Choroid plexus epithelial cell (primary cell): ENCODE measurements around the gene OR13J1.

Source experiments
- DNase-seq: peaks from one replicate; pipeline ENCODE4 v3.0.0-alpha.2; 2010; ENCODE audit warnings: low read depth
- H3K4me3 ChIP-seq: 2 replicates; pipeline ENCODE4 v1.5.1; 2011; ENCODE audit warnings: low read depth, mild to moderate bottlenecking, control low read depth, low read length, moderate library complexity
- TF ChIP-seq, protein P1 (sequence below): conservative IDR thresholded peaks from 2 replicates; pipeline ENCODE4 v1.5.1; 2011; ENCODE audit warnings: low read depth, mild to moderate bottlenecking, control low read depth, inconsistent platforms, low read length, moderate library complexity

Gene OR13J1

DNA sequence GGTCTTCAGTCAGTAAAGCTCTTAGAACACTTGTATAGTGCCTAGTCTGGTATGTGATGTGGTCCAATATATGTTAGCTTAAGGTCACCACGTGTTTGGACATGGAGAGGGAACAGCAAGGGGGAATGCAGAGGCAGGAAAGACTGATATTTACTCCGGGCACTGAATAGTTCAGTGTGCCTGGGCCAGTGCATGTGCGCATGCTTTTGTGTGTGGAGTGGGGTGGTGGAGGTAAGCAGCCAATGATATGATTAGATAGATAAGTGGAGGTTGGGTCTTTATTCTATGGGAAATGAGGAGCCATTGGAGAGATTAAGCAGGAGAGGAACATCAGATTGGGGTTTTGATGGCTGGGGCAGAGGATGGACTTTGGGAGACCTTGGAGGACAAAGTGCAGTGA lies 14.0 kb downstream of the OR13J1 start:
- TF ChIP-seq, protein P1, sequence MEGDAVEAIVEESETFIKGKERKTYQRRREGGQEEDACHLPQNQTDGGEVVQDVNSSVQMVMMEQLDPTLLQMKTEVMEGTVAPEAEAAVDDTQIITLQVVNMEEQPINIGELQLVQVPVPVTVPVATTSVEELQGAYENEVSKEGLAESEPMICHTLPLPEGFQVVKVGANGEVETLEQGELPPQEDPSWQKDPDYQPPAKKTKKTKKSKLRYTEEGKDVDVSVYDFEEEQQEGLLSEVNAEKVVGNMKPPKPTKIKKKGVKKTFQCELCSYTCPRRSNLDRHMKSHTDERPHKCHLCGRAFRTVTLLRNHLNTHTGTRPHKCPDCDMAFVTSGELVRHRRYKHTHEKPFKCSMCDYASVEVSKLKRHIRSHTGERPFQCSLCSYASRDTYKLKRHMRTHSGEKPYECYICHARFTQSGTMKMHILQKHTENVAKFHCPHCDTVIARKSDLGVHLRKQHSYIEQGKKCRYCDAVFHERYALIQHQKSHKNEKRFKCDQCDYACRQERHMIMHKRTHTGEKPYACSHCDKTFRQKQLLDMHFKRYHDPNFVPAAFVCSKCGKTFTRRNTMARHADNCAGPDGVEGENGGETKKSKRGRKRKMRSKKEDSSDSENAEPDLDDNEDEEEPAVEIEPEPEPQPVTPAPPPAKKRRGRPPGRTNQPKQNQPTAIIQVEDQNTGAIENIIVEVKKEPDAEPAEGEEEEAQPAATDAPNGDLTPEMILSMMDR: no peak
- H3K4me3 ChIP-seq: no peak overlapping the region
- no peak for DNase-seq

DNA sequence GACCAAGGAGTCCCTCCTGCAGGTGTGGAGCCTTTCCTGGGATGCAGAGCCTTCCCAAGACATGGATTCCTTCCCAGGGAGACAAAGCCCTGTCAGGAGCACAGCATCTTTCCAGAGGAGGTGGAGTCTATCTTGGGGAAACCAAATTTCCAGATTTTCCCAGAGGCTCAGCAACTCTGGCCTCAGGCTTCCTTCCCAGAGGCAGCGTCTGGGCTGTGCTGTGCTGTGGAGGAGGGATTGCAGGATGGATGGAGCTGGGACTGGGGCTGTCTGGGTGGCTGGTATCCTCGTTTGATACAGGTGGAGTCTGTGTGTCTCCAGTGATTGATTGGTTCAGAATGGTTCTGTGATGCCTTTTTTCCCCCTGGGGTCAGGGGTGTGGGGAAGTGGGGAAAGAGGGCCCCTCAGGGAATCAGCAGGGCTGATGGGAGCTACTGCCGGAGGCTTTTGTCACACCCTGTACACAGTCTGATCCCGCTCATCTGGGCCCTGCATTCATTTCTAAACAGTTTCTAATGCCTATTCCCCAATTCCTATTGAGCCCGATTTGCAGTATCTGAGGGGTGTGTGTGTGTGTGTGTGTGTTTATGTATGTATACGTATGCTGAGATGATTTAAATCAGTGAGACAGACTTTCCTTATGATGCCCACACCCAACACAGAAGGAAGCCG lies 16.0 kb downstream of the OR13J1 start:
- H3K4me3 ChIP-seq: no peak overlapping the region
- no peak for DNase-seq
- TF ChIP-seq, protein P1: no peak

DNA sequence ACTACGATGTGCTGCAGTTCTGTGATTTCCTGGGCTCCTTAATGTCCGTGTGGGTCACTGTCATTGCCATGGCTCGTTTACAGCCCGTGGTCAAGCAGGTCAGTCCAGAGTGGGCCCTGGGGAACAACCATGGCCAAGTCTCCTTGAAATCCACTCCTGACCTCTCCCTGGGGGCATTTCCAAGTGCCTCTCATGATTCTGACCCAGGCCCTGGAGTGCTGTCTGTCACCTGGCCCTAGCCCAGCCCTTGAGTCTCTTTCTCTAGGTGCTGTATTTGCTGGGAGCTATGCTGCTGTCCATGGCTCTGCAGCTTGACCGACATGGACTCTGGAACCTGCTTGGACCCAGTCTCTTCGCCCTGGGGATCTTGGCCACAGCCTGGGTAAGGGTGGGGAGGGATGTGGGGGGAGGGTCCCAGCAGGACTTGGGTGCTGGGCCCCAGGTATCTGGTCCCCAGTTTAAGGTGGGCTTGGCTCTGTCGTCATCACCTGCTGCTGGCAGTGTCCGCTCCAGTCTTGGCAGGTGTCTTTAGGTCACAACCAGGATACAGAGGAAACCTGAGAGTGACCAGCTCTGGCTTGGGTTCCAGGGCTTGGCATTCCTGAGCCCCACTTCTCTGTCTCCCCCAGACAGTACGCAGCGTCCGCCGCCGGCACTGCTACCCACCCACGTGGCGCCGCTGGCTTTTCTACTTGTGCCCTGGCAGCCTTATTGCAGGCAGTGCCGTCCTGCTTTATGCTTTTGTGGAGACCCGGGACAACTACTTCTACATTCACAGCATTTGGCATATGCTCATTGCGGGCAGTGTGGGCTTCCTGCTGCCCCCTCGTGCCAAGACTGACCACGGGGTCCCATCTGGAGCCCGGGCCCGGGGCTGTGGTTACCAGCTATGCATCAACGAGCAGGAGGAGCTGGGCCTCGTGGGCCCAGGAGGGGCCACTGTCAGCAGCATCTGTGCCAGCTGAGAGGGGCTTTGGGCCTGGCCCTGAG lies 17.0 kb downstream of the OR13J1 start:
- no peak for DNase-seq
- TF ChIP-seq, protein P1: no peak
- H3K4me3 ChIP-seq: no peak overlapping the region

DNA sequence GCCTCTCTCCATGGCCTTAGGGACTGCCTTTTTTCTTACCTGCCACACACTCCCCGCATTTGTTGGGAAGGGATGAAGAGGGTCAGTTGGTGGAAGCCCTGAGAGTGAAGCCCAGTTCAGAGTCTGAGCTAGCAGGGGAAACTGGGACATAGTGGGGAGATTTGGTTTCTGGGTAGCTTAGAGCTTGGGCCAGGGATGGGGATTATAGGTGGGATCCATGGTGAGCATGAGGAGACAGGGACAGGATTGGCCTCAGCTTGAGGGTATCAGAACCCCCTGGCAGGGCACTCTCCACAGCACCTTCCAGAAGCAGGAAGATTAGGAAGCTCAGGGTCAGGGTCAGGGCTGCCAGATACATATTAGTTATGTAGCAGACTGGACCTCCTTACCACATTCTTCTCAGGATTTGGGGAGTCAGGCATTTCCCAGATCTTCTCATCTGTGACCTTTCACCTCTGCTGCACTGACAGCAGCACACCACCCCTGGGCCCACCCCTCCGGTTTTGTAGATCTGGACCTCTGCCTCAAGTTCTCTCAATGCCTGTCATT lies 17.9 kb downstream of the OR13J1 start:
- TF ChIP-seq, protein P1: no peak
- no peak overlapping the region for H3K4me3 ChIP-seq
- no peak for DNase-seq

DNA sequence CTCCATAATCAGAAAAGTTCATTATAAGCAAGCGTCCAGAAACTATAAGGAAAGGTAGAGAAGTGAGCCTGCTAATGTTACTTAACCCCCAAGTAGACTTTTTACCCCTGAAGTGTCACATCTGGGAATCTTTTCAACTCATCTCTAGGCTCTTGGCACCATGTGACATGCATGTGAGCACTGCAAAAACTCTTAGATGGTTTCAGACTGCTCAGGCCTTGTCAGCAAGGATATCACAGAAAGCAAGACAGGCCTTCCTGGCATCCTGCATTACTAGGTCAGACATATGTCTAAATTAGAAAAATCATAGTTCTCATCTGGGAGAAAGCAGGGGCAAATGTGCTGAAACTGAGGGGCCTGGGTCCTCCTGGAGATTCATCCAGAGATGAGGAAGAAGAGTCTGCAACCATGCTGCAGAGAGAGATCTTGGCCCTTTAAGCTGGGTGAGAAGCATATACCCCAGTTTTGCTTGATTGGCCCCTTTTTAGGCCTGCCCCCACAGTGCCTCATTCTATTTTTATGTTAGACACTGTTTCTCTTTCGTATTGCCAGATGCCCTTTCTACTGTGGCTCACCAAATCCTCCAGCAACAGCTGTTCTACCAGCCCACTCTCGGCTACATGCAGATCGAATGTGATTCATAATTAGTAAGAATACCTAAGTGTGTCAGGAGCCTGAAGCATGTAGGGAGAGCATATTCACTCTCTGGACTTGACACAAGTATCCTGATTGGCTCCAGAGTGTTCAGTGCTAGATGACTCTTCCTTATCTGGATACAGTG lies 22.2 kb downstream of the OR13J1 start:
- TF ChIP-seq, protein P1: no peak
- no peak overlapping the region for H3K4me3 ChIP-seq
- peak; percentile 78 for DNase-seq
